DND-41 (cell line): ENCODE data around the gene TDRD9.

Experiments
- CTCF ChIP-seq: IDR thresholded peaks from 2 replicates; pipeline ENCODE4 v1.5.1; 2012; ENCODE audit warnings: borderline replicate concordance, low read length, moderate library complexity, mild to moderate bottlenecking; ENCODE audit not compliant: poor library complexity, severe bottlenecking; ENCODE audit errors: extremely low read depth
- EZH2 ChIP-seq: IDR thresholded peaks from 3 replicates; pipeline ENCODE4 v1.6.1; 2012; ENCODE audit warnings: borderline replicate concordance, low read depth, mild to moderate bottlenecking, moderate library complexity, low read length, inconsistent platforms; ENCODE audit not compliant: severe bottlenecking

- TF ChIP-seq CTCF (no peak), EZH2 (no peak)
Observed at GRCh38 chr14:104098272-104099095, 170.2 kb downstream of the TDRD9 start.
